OCI-LY7 (cell line): ENCODE data around the gene PLA2G2D.

ENCODE experiments used
- CTCF ChIP-seq: fragments of 200-600 bp; sonication (generic); conservative IDR thresholded peaks from 2 replicates; pipeline ENCODE4 v1.5.1; 2014; ENCODE audit warnings: mild to moderate bottlenecking, antibody characterized with exemption, low read length, moderate library complexity, mixed read lengths
- EZH2phosphoT487 ChIP-seq: fragments of 200-600 bp; sonication (generic); IDR thresholded peaks from 2 replicates; pipeline ENCODE4 v1.6.1; 2018; ENCODE audit warnings: low read depth, borderline replicate concordance, mild to moderate bottlenecking, mixed run types, antibody characterized with exemption, low read length, moderate library complexity, mixed read lengths

DNA sequence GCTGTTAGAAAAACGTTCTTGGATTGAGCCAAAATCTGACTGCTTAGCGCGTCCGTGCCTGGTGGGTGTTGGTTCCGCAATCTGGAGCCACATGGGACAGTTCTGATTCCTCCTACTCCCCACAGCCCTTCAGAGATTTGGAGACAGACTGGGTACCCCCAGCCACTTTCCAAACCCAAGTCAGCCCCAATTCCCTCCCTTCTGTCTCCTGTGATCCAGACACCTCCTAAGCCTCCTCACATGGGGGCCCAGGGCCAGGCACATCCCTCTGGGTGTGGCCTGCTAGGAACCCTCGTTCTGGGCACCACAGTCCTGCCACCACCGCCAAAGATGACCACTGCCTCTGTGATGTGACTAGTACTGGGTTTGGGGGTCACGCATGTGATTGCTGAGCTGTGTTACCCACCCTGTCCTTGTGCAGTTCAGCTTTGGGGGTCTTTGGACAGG lies 44.6 kb downstream of the PLA2G2D start:
- TF ChIP-seq CTCF (no peak), EZH2phosphoT487 (no peak)
